Mucosa of rectum (tissue), 2 donors: Measurements from ENCODE around the gene INO80C.

Experiments
- H3K27ac ChIP-seq, 2 donors: one replicate each; pipeline ENCODE4 v1.7.0; 2013; ENCODE audit warnings: inconsistent platforms in 2 of 2, low read depth in 2 of 2, low read length in 2 of 2
- H3K27me3 ChIP-seq, 2 donors: one replicate each; pipeline ENCODE4 v1.7.0; 2013; ENCODE audit warnings: low read length in 2 of 2; ENCODE audit not compliant: control insufficient read depth in 2 of 2, insufficient read depth in 2 of 2
- H3K36me3 ChIP-seq, 2 donors: one replicate each; pipeline ENCODE4 v1.7.0; 2013; ENCODE audit warnings: low read length in 2 of 2; ENCODE audit not compliant: control insufficient read depth in 2 of 2, insufficient read depth in 2 of 2
- H3K4me1 ChIP-seq, 2 donors: one replicate each; pipeline ENCODE4 v1.7.0; 2013; ENCODE audit warnings: low read length in 2 of 2, mild to moderate bottlenecking in 1 of 2; ENCODE audit not compliant: control insufficient read depth in 2 of 2, insufficient read depth in 2 of 2
- H3K4me3 ChIP-seq, 2 donors: one replicate each; pipeline ENCODE4 v1.7.0; 2013; ENCODE audit warnings: low read length in 2 of 2
- H3K9ac ChIP-seq, 2 donors: one replicate each; pipeline ENCODE4 v1.7.0; 2013; ENCODE audit warnings: low read length in 2 of 2, low read depth in 1 of 2, mild to moderate bottlenecking in 1 of 2
- H3K9me3 ChIP-seq, 2 donors: one replicate each; pipeline ENCODE4 v1.7.0; 2013; ENCODE audit warnings: low read length in 2 of 2; ENCODE audit not compliant: control insufficient read depth in 2 of 2
- donor health status: healthy.
- donor health status: Normal muscosa, but diverticular disease.

INO80C gene

GRCh38 chr18:35504996-35505395, 7.2 kb upstream of the INO80C start:
- Histone ChIP-seq H3K9me3 (no peaks in the 10 kb centered on the region), H3K27me3 (no peaks in the 10 kb centered on the region), H3K4me3 (no peak overlapping the region), H3K9ac (no peak overlapping the region), H3K27ac (no peak overlapping the region), H3K4me1 (no peaks in the 10 kb centered on the region), H3K36me3 (no peaks in the 10 kb centered on the region)

GRCh38 chr18:35502052-35502451, 4.3 kb upstream of the INO80C start:
- no peak overlapping the region for H3K9ac ChIP-seq
- peaks cover 3 to 4% of the 10 kb centered on the region in 2 donors for H3K4me1 ChIP-seq
- no peaks in the 10 kb centered on the region for H3K9me3 ChIP-seq
- no peaks in the 10 kb centered on the region for H3K36me3 ChIP-seq
- H3K27ac ChIP-seq: no peak overlapping the region
- no peak overlapping the region for H3K4me3 ChIP-seq
- H3K27me3 ChIP-seq: no peaks in the 10 kb centered on the region

GRCh38 chr18:35501369-35501768, 3.6 kb upstream of the INO80C start:
- Histone ChIP-seq H3K27ac (no peak overlapping the region), H3K36me3 (no peaks in the 10 kb centered on the region), H3K9me3 (no peaks in the 10 kb centered on the region), H3K4me3 (no peak overlapping the region), H3K4me1 (peaks cover 10% of the 10 kb centered on the region in 2 donors), H3K27me3 (no peaks in the 10 kb centered on the region), H3K9ac (no peak overlapping the region)

- Histone ChIP-seq H3K4me3 (no peak overlapping the region), H3K9me3 (no peaks in the 10 kb centered on the region), H3K27me3 (no peaks in the 10 kb centered on the region), H3K4me1 (peaks cover 13 to 16% of the 10 kb centered on the region in 2 donors), H3K36me3 (no peaks in the 10 kb centered on the region), H3K9ac (no peak overlapping the region), H3K27ac (no peak overlapping the region)
Measured at GRCh38 chr18:35500113-35500512, 2.4 kb upstream of the INO80C start.

GRCh38 chr18:35497027-35497369, 762 bp downstream of the INO80C start:
- Histone ChIP-seq H3K27me3 (no peaks in the 10 kb centered on the region), H3K36me3 (no peaks in the 10 kb centered on the region), H3K27ac (peak overlapping the region; percentile 97 to 98), H3K4me1 (peaks cover 13 to 16% of the 10 kb centered on the region in 2 donors), H3K9me3 (no peaks in the 10 kb centered on the region), H3K4me3 (peak overlapping the region; percentile 82 to 89), H3K9ac (peak overlapping the region; percentile 86 to 93)

GRCh38 chr18:35495536-35496314, 2.0 kb downstream of the INO80C start:
- H3K27ac ChIP-seq: no peak overlapping the region
- no peaks in the 10 kb centered on the region for H3K27me3 ChIP-seq
- H3K4me1 ChIP-seq: peaks cover 17 to 26% of the 10 kb centered on the region in 2 donors
- H3K36me3 ChIP-seq: no peaks in the 10 kb centered on the region
- no peaks in the 10 kb centered on the region for H3K9me3 ChIP-seq
- H3K9ac ChIP-seq: peak overlapping the region in 1 of 2 donors; percentile 86
- H3K4me3 ChIP-seq: no peak overlapping the region

GRCh38 chr18:35494251-35495220, 3.2 kb downstream of the INO80C start:
- Histone ChIP-seq H3K4me3 (no peak overlapping the region), H3K27ac (no peak overlapping the region), H3K27me3 (no peaks in the 10 kb centered on the region), H3K36me3 (no peaks in the 10 kb centered on the region), H3K4me1 (peaks cover 28 to 31% of the 10 kb centered on the region in 2 donors), H3K9me3 (no peaks in the 10 kb centered on the region), H3K9ac (no peak overlapping the region)

GRCh38 chr18:35491700-35492077, 6.1 kb downstream of the INO80C start:
- no peak overlapping the region for H3K9ac ChIP-seq
- H3K4me1 ChIP-seq: peaks cover 24 to 35% of the 10 kb centered on the region in 2 donors
- H3K27me3 ChIP-seq: no peaks in the 10 kb centered on the region
- no peak overlapping the region for H3K4me3 ChIP-seq
- no peaks in the 10 kb centered on the region for H3K9me3 ChIP-seq
- H3K27ac ChIP-seq: no peak overlapping the region
- no peaks in the 10 kb centered on the region for H3K36me3 ChIP-seq

- Histone ChIP-seq H3K4me3 (no peak overlapping the region), H3K27ac (no peak overlapping the region), H3K27me3 (no peaks in the 10 kb centered on the region)
Measured at GRCh38 chr18:35490894-35491699, 6.7 kb downstream of the INO80C start.

More at GRCh38 chr18:35490894-35491699, 6.7 kb downstream of the INO80C start:
- Histone ChIP-seq H3K4me1 (peaks cover 18 to 29% of the 10 kb centered on the region in 2 donors), H3K36me3 (no peaks in the 10 kb centered on the region), H3K9ac (no peak overlapping the region), H3K9me3 (no peaks in the 10 kb centered on the region)
